Fibroblast of pulmonary artery (primary cell): Measurements from ENCODE around the gene LRRC39.
A peak's percentile ranks its signal among the peaks of the same experiment; 100 is the strongest.

Source experiments
- DNase-seq: peaks from one replicate; pipeline ENCODE4 v3.0.0-alpha.2; 2010; ENCODE audit warnings: low read depth
- H3K4me3 ChIP-seq: replicated peaks from 2 replicates; pipeline ENCODE4 v1.5.1; 2011; ENCODE audit warnings: low read depth, mild to moderate bottlenecking, control low read depth, low read length, moderate library complexity
- CTCF ChIP-seq: IDR thresholded peaks from 2 replicates; pipeline ENCODE4 v1.5.1; 2011; ENCODE audit warnings: mild to moderate bottlenecking, control low read depth, low read length, inconsistent platforms; ENCODE audit errors: missing control alignments

Gene LRRC39

GRCh38 chr1:100109554-100110066, 68.4 kb downstream of the LRRC39 start:
- H3K4me3 ChIP-seq: no peak overlapping the region
- DNase-seq: no peak
- no peak for TF ChIP-seq CTCF

GRCh38 chr1:100107696-100108095, 70.4 kb downstream of the LRRC39 start:
- DNase-seq: no peak
- H3K4me3 ChIP-seq: no peak overlapping the region
- no peak for TF ChIP-seq CTCF

- H3K4me3 ChIP-seq: no peak overlapping the region
- TF ChIP-seq CTCF: no peak
- no peak for DNase-seq
Observed at GRCh38 chr1:100101564-100101963, 76.5 kb downstream of the LRRC39 start.

- TF ChIP-seq CTCF: no peak
- peak; percentile 75 for DNase-seq
- no peak overlapping the region for H3K4me3 ChIP-seq
Observed at GRCh38 chr1:100100202-100100601, 77.9 kb downstream of the LRRC39 start.
